Stimulated activated CD8-positive, alpha-beta memory T cell treated with anti-CD3 and anti-CD28 coated beads, Interleukin-4, amount 100 ng/mL, for 4 hours (primary cell): ENCODE data around the gene APCDD1L.

Experiments used
- DNase-seq, 2 donors: peaks; one replicate each; pipeline ENCODE4 v3.0.0-alpha.2; 2020; ENCODE audit warnings: low read depth in 2 of 2, low spot score in 1 of 2

The APCDD1L gene

DNA sequence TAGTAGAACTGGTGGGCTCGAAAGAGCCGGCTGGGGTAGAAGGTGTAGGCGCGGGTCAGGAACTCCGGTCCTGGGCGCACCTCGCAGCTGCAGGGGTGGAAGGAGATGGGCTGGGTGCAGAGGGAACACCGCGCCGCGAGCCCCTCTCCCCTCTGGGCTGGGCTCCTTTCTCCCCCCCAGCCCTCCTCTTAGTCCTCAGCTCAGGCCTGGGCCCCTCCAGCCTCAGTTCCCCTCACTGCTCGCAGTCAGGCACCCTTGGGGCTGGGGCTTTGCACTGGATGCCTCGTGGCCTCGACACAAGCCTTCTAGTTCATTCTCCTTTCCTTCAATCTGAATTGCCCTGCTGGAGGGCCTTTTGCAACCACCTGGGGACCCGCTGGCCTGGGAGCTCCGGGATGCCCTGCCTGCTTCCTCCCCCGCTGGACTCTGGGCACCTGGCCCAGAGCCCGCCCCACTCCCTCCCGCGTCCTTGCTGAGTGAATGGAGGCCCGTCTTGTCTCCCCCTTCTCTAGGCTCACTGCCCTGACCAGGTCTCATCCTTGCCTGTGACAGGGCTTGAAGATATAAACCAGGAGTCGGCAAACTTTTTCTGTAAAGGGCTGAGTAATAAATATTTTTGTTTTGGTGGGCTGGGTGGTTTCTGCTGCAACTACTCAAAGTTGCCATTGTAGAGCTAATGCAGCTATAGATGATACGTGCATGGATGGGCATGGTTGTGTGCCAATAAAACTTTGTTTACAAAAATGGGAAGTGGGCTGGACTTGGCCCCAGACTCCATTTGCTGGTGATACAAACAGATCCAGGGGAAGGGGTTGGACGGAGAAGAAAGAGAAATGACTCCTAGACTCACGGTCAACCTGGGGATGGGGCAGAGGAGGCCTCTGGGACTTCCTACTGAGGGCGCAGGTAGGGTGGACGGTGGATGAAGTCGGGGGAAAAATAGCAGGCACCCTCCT lies 47.3 kb downstream of the APCDD1L start:
- no peak for DNase-seq

GRCh38 chr20:58466729-58467571 lies 48.2 kb downstream of the APCDD1L start:
- DNase-seq, result no peak

DNA sequence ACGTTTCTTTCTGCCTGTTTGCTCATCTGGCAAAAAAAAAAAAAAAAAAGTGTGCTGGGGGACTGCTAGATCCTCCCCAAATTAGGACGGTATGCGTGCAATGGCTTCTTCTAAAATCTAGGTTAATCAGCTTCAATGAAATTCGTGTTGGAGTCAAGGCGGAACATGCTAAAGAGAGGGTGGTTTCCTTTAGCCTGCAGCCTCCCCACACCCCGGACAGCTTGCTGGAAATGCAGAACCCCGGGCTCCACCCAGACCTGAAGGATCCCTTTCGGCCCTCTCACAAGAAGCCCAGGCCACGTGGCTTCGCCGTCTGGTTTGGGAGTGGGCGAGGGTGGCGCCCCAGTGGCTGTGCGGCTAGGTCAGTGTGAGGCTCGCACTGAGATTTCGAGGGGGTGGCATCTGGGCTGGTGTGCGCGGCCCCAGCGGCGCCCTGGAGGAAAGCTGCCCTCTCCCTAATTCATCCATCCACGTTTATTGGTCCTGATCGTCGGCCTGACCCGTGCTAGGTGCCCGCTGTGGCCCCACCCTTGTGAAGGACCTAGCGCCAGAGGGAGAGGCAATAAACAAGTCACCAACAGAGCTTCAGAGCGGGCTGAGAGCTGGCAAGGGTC lies 49.0 kb downstream of the APCDD1L start:
- DNase-seq, result no peak

GRCh38 chr20:58464838-58465237 lies 50.4 kb downstream of the APCDD1L start:
- no peak for DNase-seq

- DNase-seq, result no peak
These were observed 51.9 kb downstream of the APCDD1L start for GRCh38 chr20:58463256-58463655.

- DNase-seq, result no peak
These were observed 53.3 kb downstream of the APCDD1L start for GRCh38 chr20:58461899-58462298.

DNA sequence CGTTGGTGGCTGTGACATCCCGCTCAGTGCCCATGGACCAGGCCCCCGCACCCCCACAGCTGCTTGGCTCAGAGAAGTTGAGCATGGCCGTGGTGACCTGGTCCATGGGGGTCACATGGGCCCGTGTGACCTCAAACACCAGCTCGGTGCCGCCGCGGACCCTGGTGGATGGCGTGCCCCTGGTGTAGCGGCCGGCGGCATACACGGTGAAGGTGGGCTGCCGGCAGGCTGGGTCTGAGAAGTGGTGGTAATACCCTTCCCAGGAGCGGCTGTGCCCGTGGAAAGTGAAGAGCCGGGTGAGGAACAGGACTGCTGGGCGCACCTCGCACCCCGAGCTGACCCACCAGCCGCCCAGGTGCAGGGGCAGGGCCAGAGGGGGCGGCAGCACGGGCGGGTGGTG lies 54.1 kb downstream of the APCDD1L start:
- no peak for DNase-seq

- no peak for DNase-seq
These were observed 56.0 kb downstream of the APCDD1L start for GRCh38 chr20:58459058-58459750.

GRCh38 chr20:58458342-58459057 lies 56.7 kb downstream of the APCDD1L start:
- DNase-seq, result no peak

DNA sequence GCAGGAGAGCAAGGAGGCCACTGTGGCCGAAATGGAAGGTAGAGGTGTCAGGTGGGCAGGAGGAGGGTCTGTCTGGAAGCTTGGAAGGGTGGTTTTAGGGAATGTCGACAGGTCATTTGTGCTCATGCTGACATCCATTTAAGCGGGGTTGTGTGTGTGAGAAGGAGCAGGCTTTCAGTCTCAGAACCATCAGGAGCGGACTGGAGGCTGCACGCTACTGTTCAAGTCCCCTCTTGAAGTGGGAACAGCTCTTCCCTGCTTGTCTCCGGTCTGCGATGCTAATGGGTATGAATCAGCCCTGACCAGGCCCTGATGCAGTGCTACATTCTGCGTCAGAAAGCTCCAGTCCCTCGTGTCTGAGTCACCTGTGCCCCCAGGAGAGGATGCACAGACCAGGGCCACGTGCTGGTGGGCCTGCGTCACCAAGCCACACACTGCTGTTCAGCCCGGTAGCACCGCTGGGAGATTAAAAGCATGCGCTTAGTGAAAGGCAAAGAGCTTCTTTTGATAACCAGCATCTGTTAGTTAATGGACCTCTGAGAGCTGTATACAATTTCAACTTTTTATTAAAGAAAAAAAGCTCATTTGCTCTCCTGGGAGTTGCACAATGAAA lies 58.0 kb downstream of the APCDD1L start:
- DNase-seq, result no peak

DNA sequence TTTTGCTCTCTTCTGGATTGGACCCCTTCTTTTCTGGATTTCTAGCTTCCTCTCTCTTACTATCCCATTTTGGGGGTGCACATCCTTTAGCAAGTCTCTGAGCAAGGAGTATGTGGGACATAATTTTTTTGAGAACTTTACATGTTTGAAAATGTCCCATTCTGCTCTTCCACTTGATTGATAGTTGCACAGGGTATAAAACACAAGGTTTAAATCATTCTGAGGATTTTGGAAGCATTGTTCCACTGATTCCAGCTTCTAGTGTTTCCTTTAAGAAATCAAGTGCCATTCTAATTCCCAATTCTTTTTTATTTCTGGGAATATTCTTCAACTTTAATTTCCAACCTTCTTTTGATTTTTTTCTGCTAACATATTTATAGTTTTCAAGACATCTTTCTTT lies 60.7 kb downstream of the APCDD1L start:
- no peak for DNase-seq

- DNase-seq, result no peak
These were observed 61.8 kb downstream of the APCDD1L start for GRCh38 chr20:58453391-58453790.

- no peak for DNase-seq
These were observed 62.4 kb downstream of the APCDD1L start for GRCh38 chr20:58452667-58453255.

- no peak for DNase-seq
These were observed 64.9 kb downstream of the APCDD1L start for GRCh38 chr20:58450254-58450653.

DNA sequence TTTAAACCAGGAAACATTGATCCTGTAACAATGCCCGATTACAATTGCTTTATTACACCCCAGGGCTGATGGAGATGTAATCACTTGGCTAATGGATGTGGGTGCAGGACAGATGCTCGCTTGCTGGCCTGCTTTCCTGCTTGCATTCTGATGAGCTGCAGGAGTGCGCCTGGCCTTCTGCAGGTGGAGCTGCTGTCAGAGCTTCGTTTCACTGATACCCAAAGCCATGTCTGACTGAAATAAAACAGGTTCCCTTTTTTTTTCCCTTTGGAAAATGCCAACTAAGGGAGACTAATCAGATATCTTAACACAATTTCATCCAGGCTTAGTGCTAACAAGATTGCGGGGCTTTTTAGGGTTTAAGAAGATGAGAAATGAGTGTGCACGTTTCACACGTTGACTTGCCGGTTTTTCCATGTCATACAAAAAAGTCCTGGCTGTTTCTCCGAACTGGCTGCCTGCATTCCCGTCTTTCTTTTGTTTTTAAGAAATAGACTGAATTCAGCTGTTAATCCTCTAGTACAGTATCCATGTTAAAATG lies 65.4 kb downstream of the APCDD1L start:
- no peak for DNase-seq

GRCh38 chr20:58448958-58449357 lies 66.2 kb downstream of the APCDD1L start:
- DNase-seq, result no peak

DNA sequence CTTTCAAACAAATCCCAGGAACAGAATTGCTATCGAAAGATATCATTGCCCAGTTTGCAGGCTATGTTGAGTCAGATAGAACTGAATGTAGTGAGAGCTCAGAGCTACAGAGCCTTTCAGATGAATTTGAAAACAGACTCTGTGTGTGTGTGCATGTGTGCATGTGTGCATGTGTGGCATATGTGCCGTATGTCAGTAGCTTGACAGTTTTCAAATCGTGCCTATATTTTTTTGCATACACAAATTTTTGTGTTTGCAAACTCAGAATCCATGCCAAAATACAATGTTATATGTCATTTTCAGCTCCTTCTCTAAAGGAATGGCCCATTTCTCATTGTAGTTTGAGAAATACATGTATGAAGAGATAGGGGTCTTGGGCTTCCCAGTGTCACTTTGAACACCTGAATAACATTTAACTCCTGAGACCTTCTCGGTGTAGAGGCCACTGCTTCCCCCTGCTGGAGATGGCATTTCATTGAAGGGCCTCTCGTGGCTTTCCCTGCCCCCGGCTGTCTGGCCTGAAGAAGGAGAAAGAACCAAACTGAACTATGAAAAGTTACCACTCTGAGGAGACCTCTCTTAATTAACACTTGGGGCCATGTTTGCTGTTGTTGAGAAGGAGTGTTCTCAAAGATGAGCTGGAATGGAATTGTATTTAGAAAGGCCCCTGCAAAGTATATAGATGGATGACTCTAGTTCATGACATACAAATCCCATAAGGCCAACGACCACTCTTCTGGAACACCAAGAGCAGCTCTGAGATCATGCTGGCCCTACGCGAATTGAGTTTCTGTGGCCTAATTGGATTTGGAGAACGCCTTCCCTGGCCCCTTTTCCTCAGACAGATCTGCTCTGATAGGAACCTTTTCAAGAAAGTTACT lies 67.4 kb downstream of the APCDD1L start:
- DNase-seq, result peak; percentile 10 to 20

DNA sequence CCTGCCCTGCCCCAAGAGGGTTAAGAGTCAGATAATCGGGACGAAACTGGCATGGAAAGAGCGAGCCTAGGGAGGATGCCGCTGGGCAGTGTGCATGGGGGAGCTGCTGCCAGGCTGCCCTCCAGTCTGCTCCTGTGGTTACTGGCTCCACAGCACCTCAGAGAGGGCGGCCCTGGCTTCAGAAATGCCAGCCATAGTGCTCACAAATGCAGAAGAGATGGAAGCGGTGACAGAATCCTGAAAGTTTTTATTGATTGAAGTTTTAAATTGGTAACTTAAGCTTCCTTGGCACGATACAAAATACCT lies 68.3 kb downstream of the APCDD1L start:
- DNase-seq, result no peak
